H1 (cell line): ENCODE data around the gene OR1N1. TPM values are rescaled to one million over a fixed set of nuclear protein-coding genes. Genes with fewer than 3 reads are reported as not detected.

Experiments
- CTCF ChIA-PET: fragments of 300-600 bp; sonication (Branson Sonifier 250); formaldehyde crosslinking; loops from one replicate; lab custom pipeline; 2021; ENCODE audit not compliant: partially characterized antibody; lab: Charles Lee
- POLR2A ChIA-PET: fragments of 300-600 bp; sonication (Branson Sonifier 250); formaldehyde crosslinking; loops from one replicate; lab custom pipeline; 2021; ENCODE audit warnings: inconsistent platforms; ENCODE audit not compliant: partially characterized antibody; lab: Charles Lee
- DNase-seq, 2 experiments: peaks; one replicate each; pipeline versions ENCODE4 v3.0.0 to v3.0.0-alpha.2; 2010 to 2022; ENCODE audit warnings: low spot score in 2 of 2, low read depth in 1 of 2, mixed read lengths in 1 of 2
- FAIRE-seq: peaks from 2 replicates; lab custom pipeline; 2011; peaks lifted over from hg19 to GRCh38; lab: Jason Lieb, UNC
- H2AFZ ChIP-seq: 2 replicates; pipeline ENCODE4 v1.8.1; 2012; ENCODE audit warnings: low read length, inconsistent platforms
- H2AK5ac ChIP-seq: 2 replicates; pipeline ENCODE4 v1.6.1; 2013; ENCODE audit warnings: low read depth, low read length
- H2BK120ac ChIP-seq: replicated peaks from 2 replicates; pipeline ENCODE3; 2013; ENCODE audit warnings: low read depth, low read length, inconsistent platforms
- H2BK12ac ChIP-seq: 2 replicates; pipeline ENCODE4 v1.6.1; 2013; ENCODE audit warnings: low read depth, low read length
- H2BK15ac ChIP-seq: 2 replicates; pipeline ENCODE4 v1.6.1; 2013; ENCODE audit warnings: low read length
- H2BK20ac ChIP-seq: 2 replicates; pipeline ENCODE4 v1.6.1; 2013; ENCODE audit warnings: low read length
- H2BK5ac ChIP-seq: 2 replicates; pipeline ENCODE4 v1.6.1; 2013; ENCODE audit warnings: low read depth, low read length
- H3K14ac ChIP-seq: 2 replicates; pipeline ENCODE4 v1.6.1; 2013; ENCODE audit warnings: inconsistent platforms; ENCODE audit not compliant: insufficient read length
- H3K18ac ChIP-seq: 2 replicates; pipeline ENCODE4 v1.6.1; 2013; ENCODE audit warnings: low read length; ENCODE audit errors: extremely low read depth
- H3K23ac ChIP-seq: 2 replicates; pipeline ENCODE4 v1.6.1; 2013; ENCODE audit warnings: inconsistent platforms; ENCODE audit not compliant: insufficient read length
- H3K23me2 ChIP-seq: 2 replicates; pipeline ENCODE4 v1.6.1; 2013; ENCODE audit warnings: low read depth, low read length
- H3K27ac ChIP-seq: 2 replicates; pipeline ENCODE4 v1.6.1; 2011; ENCODE audit warnings: low read depth, low read length, inconsistent platforms
- H3K27me3 ChIP-seq, 4 experiments: replicated peaks in 1 of 4; 1 replicate in 1 of 4; 2 replicates in 3 of 4; pipeline versions ENCODE4 v1.6.1 to v1.8.1; 2011 to 2013; ENCODE audit warnings: low read length in 3 of 4, mild to moderate bottlenecking in 3 of 4, inconsistent platforms in 2 of 4, mixed read lengths in 2 of 4, moderate library complexity in 1 of 4; ENCODE audit not compliant: control insufficient read depth in 3 of 4, insufficient read depth in 3 of 4; ENCODE audit errors: extremely low read depth in 1 of 4
- H3K36me3 ChIP-seq, 4 experiments: 2 replicates each; pipeline versions ENCODE4 v1.6.1 to v1.8.1; 2011 to 2013; ENCODE audit warnings: mild to moderate bottlenecking in 4 of 4, low read length in 3 of 4, moderate library complexity in 2 of 4, control low read depth in 1 of 4, inconsistent platforms in 1 of 4; ENCODE audit not compliant: insufficient read depth in 4 of 4, control insufficient read depth in 2 of 4
- H3K4ac ChIP-seq: replicated peaks from 2 replicates; pipeline ENCODE3; 2013; ENCODE audit warnings: low read length, low read depth, mixed read lengths, inconsistent platforms; ENCODE audit not compliant: insufficient read length
- H3K4me1 ChIP-seq, 4 experiments: replicated peaks in 1 of 4; 1 replicate in 1 of 4; 2 replicates in 3 of 4; pipeline versions ENCODE4 v1.6.1 to v1.8.1; 2011 to 2013; ENCODE audit warnings: low read length in 3 of 4, inconsistent platforms in 2 of 4, mixed read lengths in 1 of 4; ENCODE audit not compliant: insufficient read depth in 4 of 4, control insufficient read depth in 3 of 4
- H3K4me2 ChIP-seq, 2 experiments: 2 replicates each; pipeline versions ENCODE4 v1.6.1 to v1.8.1; 2011 to 2013; ENCODE audit warnings: low read depth in 2 of 2, low read length in 2 of 2, control low read depth in 1 of 2, inconsistent platforms in 1 of 2, mild to moderate bottlenecking in 1 of 2; ENCODE audit not compliant: insufficient read depth in 1 of 2
- H3K4me3 ChIP-seq, 4 experiments: fragments of 200-600, 300-600 bp in 1 of 4; sonication (generic), shearing (Covaris generic), sonication (Bioruptor Twin) in 1 of 4; 2 replicates each; pipeline versions ENCODE4 v1.5.1 to v1.8.1; 2011 to 2016; ENCODE audit warnings: low read length in 4 of 4, low read depth in 3 of 4, control low read depth in 2 of 4, inconsistent platforms in 2 of 4, mild to moderate bottlenecking in 2 of 4, mixed read lengths in 1 of 4, moderate library complexity in 1 of 4; ENCODE audit not compliant: insufficient read depth in 2 of 4; ENCODE audit errors: extremely low read depth in 1 of 4
- H3K56ac ChIP-seq: replicated peaks from 2 replicates; pipeline ENCODE3; 2013; ENCODE audit warnings: low read depth, mild to moderate bottlenecking, mixed read lengths, low read length, inconsistent platforms; ENCODE audit not compliant: insufficient read length
- H3K79me1 ChIP-seq: 2 replicates; pipeline ENCODE4 v1.6.1; 2013; ENCODE audit warnings: low read depth, low read length, control low read depth
- H3K79me2 ChIP-seq, 2 experiments: 2 replicates each; pipeline versions ENCODE4 v1.6.1 to v1.8.1; 2012 to 2013; ENCODE audit warnings: low read length in 2 of 2, mild to moderate bottlenecking in 2 of 2, inconsistent platforms in 1 of 2; ENCODE audit not compliant: insufficient read depth in 2 of 2, control insufficient read depth in 1 of 2
- H3K9ac ChIP-seq, 4 experiments: replicated peaks in 1 of 4; 1 replicate in 1 of 4; 2 replicates in 3 of 4; pipeline versions ENCODE4 v1.6.1 to v1.8.1; 2011 to 2013; ENCODE audit warnings: low read depth in 3 of 4, low read length in 3 of 4, control low read depth in 2 of 4, mild to moderate bottlenecking in 2 of 4, moderate library complexity in 2 of 4, inconsistent platforms in 1 of 4; ENCODE audit errors: extremely low read depth in 1 of 4
- H3K9me3 ChIP-seq, 2 experiments: 2 replicates each; pipeline versions ENCODE4 v1.6.1 to v1.8.1; 2012 to 2013; ENCODE audit warnings: mild to moderate bottlenecking in 2 of 2, moderate library complexity in 2 of 2, control low read depth in 1 of 2, inconsistent platforms in 1 of 2, low read depth in 1 of 2, low read length in 1 of 2, mixed read lengths in 1 of 2; ENCODE audit not compliant: insufficient read depth in 2 of 2
- H4K20me1 ChIP-seq, 2 experiments: replicated peaks in 1 of 2; 2 replicates each; pipeline versions ENCODE3 to v1.8.1; 2011 to 2013; ENCODE audit warnings: inconsistent platforms in 2 of 2, low read length in 2 of 2, mild to moderate bottlenecking in 1 of 2; ENCODE audit not compliant: insufficient read depth in 2 of 2, control insufficient read depth in 1 of 2
- H4K5ac ChIP-seq: 2 replicates; pipeline ENCODE4 v1.6.1; 2013; ENCODE audit warnings: low read length, low read depth, mixed read lengths, inconsistent platforms; ENCODE audit not compliant: insufficient read length
- H4K8ac ChIP-seq: 2 replicates; pipeline ENCODE4 v1.8.0; 2013; ENCODE audit warnings: mild to moderate bottlenecking, moderate library complexity, low read length, inconsistent platforms; ENCODE audit not compliant: insufficient read depth; ENCODE audit errors: extremely low read depth
- H4K91ac ChIP-seq: replicated peaks from 2 replicates; pipeline ENCODE3; 2013; ENCODE audit warnings: low read length, mixed read lengths, inconsistent platforms; ENCODE audit not compliant: insufficient read length
- EGR1 ChIP-seq: IDR thresholded peaks from 2 replicates; pipeline ENCODE4 v1.6.1; 2011; ENCODE audit warnings: low read depth, low read length, borderline replicate concordance
- HDAC2 ChIP-seq, 2 experiments: fragments of 300-600 bp in 1 of 2; sonication (generic) in 1 of 2; IDR thresholded peaks; 2 replicates each; pipeline ENCODE4 v1.6.1; 2011 to 2012; ENCODE audit warnings: low read depth in 2 of 2, low read length in 2 of 2, mild to moderate bottlenecking in 2 of 2, moderate library complexity in 2 of 2, borderline replicate concordance in 1 of 2, inconsistent platforms in 1 of 2
- MAFK ChIP-seq: IDR thresholded peaks from 2 replicates; pipeline ENCODE4 v1.6.1; 2012; ENCODE audit warnings: low read depth, mild to moderate bottlenecking, improper control_type of control experiment, low read length
- MAX ChIP-seq: IDR thresholded peaks from 2 replicates; pipeline ENCODE4 v1.6.1; 2012; ENCODE audit warnings: inconsistent platforms
- PHF8 ChIP-seq: fragments of 200-600 bp; sonication (generic); conservative IDR thresholded peaks from 2 replicates; pipeline ENCODE4 v1.7.1; 2012; ENCODE audit warnings: low read depth, mild to moderate bottlenecking, inconsistent platforms, low read length, moderate library complexity
- POLR2AphosphoS5 ChIP-seq: IDR thresholded peaks from 2 replicates; pipeline ENCODE4 v1.6.1; 2011; ENCODE audit warnings: low read depth, low read length
- POU5F1 ChIP-seq: IDR thresholded peaks from 2 replicates; pipeline ENCODE4 v1.6.1; 2011; ENCODE audit warnings: low read depth, mild to moderate bottlenecking, low read length, moderate library complexity
- RAD21 ChIP-seq, 2 experiments: IDR thresholded peaks in 1 of 2; conservative IDR thresholded peaks in 1 of 2; 2 replicates each; pipeline ENCODE4 v1.6.1; 2011; ENCODE audit warnings: low read depth in 2 of 2, low read length in 2 of 2, improper control_type of control experiment in 1 of 2, inconsistent platforms in 1 of 2, mild to moderate bottlenecking in 1 of 2, moderate library complexity in 1 of 2
- USF2 ChIP-seq: IDR thresholded peaks from 2 replicates; pipeline ENCODE4 v1.6.1; 2011; ENCODE audit warnings: low read length, improper control_type of control experiment
- WGBS, 2 experiments: shearing (Covaris generic) in 1 of 2; methylation state at CpG; one replicate each; pipeline versions ENCODE4 v1.1.6 to v1.1.7; 2013 to 2015; ENCODE audit warnings: low lambda C conversion rate in 2 of 2, mixed read lengths in 2 of 2, inconsistent platforms in 1 of 2, low coverage in 1 of 2, missing lambda C conversion rate in 1 of 2; ENCODE audit not compliant: insufficient replicate concordance in 2 of 2, insufficient coverage in 1 of 2, insufficient read length in 1 of 2; ENCODE audit errors: extremely low coverage in 1 of 2, missing lambda C conversion rate in 1 of 2; 5-methylcytosine and 5-hydroxymethylcytosine counted together
- polyA plus RNA-seq, 7 experiments: library from polyadenylated mRNA; depleted of rRNA in 3 of 7; stranded (reverse) in 5 of 7; unstranded in 2 of 7; fragments of >200 nt in 5 of 7; fragments of 200-250 nt in 2 of 7; gene quantifications; 1 replicate in 5 of 7; 2 replicates in 1 of 7; 4 replicates in 1 of 7; pipeline versions ENCODE4 v1.2.1 to v1.2.3, GENCODE V29; 2011 to 2013; ENCODE audit warnings: missing spikeins in 2 of 7, mixed read lengths in 2 of 7
- total RNA-seq: library from RNA; stranded (reverse); fragmentation: NEBNext Ultra II Directional; extraction: Animal tissue kit (Norgen Biotek cat#: 25700); gene quantifications from 2 replicates; pipeline ENCODE4 v1.2.1, GENCODE V29; 2021

The OR1N1 gene
- total and polyA plus RNA-seq, 2 of the 8 experiments (the other 6 are each of a cell fraction or from before 2014, with no cell fraction given): not detected

- Histone ChIP-seq H3K27ac (no peak overlapping the region), H2BK12ac (no peak overlapping the region), H3K23me2 (no peaks in the 10 kb centered on the region; the same call in 1 of the 2 replicates), H3K18ac (no peak overlapping the region), H4K8ac (no peak overlapping the region), H4K91ac (no peak overlapping the region), H3K23ac (no peak overlapping the region), H3K79me1 (no peaks in the 10 kb centered on the region), H2AFZ (no peak overlapping the region), H3K4me2 (no peak overlapping the region), H2BK15ac (no peak overlapping the region), H3K9me3 (peaks cover 65 to 77% of the 10 kb centered on the region in 2 experiments), H3K14ac (no peak overlapping the region), H3K79me2 (no peaks in the 10 kb centered on the region), H2BK120ac (no peak overlapping the region), H3K4ac (no peak overlapping the region), H2AK5ac (no peak overlapping the region), H4K5ac (no peak overlapping the region), H3K9ac (no peak overlapping the region), H3K27me3 (no peaks in the 10 kb centered on the region), H3K36me3 (no peaks in the 10 kb centered on the region; a peak in 2 of 8 replicates), H2BK20ac (no peak overlapping the region), H4K20me1 (no peaks in the 10 kb centered on the region), H3K56ac (no peak overlapping the region), H3K4me1 (no peaks in the 10 kb centered on the region), H2BK5ac (no peak overlapping the region), H3K4me3 (no peak overlapping the region)
- DNase-seq: no peak
- POLR2A ChIA-PET: no interaction called here
- CTCF ChIA-PET: no interaction called here
- 61% methylated on average over 2 of the region's 2 CpGs; no CpG with 5 or more reads in 1 of the 2 experiments for WGBS, 2 experiments
- no peak for TF ChIP-seq MAFK
- TF ChIP-seq PHF8: no peak
- no peak for TF ChIP-seq USF2
- TF ChIP-seq HDAC2 (IDR thresholded peaks at IDR 0.05; ENCODE audit: borderline replicate concordance in 1 of 2, low read depth in 2 of 2, low read length in 2 of 2): no peak
- no peak for TF ChIP-seq MAX
- no peak for TF ChIP-seq EGR1
- no peak for TF ChIP-seq RAD21 (IDR thresholded peaks at IDR 0.05 in 1 of 2, conservative IDR thresholded peaks at IDR 0.05 in 1 of 2; ENCODE audit: low read depth in 2 of 2, low read length in 2 of 2)
- TF ChIP-seq POU5F1: no peak
- TF ChIP-seq POLR2AphosphoS5: no peak
- no peak for FAIRE-seq
These were observed 8.9 kb downstream of the OR1N1 start for GRCh38 chr9:122518226-122518625.
